Measurements from ENCODE around the gene OR9K2.
A peak's percentile ranks its signal among the peaks of the same experiment; 100 is the strongest.

DNA sequence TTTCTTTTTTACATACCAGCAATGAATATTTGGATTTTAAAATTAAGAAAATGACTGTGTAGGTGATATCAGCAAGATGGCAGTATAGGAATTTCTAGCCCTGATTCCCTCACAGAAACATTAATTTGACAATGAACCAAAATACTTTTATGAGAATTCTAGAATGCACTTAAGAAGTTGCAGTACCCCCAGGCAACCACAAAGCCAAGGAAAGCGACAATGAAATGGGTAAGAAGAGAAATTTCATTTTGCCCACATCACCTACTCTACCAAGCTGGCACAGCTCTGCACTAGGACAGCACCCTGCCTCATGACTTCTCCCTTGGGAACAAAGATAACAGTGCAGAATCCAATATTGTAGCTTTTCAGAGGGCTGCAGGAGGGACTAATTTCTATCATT lies 6.6 kb downstream of the OR9K2 start:
- TF ChIP-seq, protein P1, sequence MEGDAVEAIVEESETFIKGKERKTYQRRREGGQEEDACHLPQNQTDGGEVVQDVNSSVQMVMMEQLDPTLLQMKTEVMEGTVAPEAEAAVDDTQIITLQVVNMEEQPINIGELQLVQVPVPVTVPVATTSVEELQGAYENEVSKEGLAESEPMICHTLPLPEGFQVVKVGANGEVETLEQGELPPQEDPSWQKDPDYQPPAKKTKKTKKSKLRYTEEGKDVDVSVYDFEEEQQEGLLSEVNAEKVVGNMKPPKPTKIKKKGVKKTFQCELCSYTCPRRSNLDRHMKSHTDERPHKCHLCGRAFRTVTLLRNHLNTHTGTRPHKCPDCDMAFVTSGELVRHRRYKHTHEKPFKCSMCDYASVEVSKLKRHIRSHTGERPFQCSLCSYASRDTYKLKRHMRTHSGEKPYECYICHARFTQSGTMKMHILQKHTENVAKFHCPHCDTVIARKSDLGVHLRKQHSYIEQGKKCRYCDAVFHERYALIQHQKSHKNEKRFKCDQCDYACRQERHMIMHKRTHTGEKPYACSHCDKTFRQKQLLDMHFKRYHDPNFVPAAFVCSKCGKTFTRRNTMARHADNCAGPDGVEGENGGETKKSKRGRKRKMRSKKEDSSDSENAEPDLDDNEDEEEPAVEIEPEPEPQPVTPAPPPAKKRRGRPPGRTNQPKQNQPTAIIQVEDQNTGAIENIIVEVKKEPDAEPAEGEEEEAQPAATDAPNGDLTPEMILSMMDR (IDR thresholded peaks at IDR 0.05; ENCODE audit: low read length) = peak; percentile 26
- TF ChIP-seq EZH2 (optimal IDR thresholded peaks at IDR 0.05; ENCODE audit: low read depth, low read length) (no peak), EZH2phosphoT487 (IDR thresholded peaks at IDR 0.05; ENCODE audit: low read length) (no peak)

Measured in MM.1S (cell line).